Endodermal cell (in vitro differentiated cells): ENCODE results near the gene N4BP2L2. TPM values are rescaled to one million over a fixed set of nuclear protein-coding genes. Genes with fewer than 3 reads are reported as not detected.

Source experiments
- DNase-seq: peaks from one replicate; pipeline ENCODE4 v3.0.0-alpha.2; 2017
- H3K27ac ChIP-seq: 2 replicates; pipeline ENCODE4 v1.5.1; 2013; ENCODE audit warnings: mild to moderate bottlenecking, low read depth, low read length, moderate library complexity
- H3K27me3 ChIP-seq: 2 replicates; pipeline ENCODE4 v1.6.1; 2013; ENCODE audit warnings: mild to moderate bottlenecking, low read length, moderate library complexity; ENCODE audit not compliant: insufficient read depth, control insufficient read depth, poor library complexity, severe bottlenecking
- H3K36me3 ChIP-seq: 2 replicates; pipeline ENCODE4 v1.7.0; 2013; ENCODE audit warnings: mild to moderate bottlenecking, low read length, moderate library complexity; ENCODE audit not compliant: control insufficient read depth, insufficient read depth
- H3K4me1 ChIP-seq: one replicate; pipeline ENCODE4 v1.7.0; 2013; ENCODE audit warnings: low read length; ENCODE audit not compliant: control insufficient read depth, insufficient read depth
- H3K4me3 ChIP-seq: 2 replicates; pipeline ENCODE4 v1.5.1; 2013; ENCODE audit warnings: mild to moderate bottlenecking, low read length, moderate library complexity
- H3K9ac ChIP-seq: 2 replicates; pipeline ENCODE4 v1.6.1; 2013; ENCODE audit warnings: mild to moderate bottlenecking, low read length, moderate library complexity; ENCODE audit not compliant: poor library complexity, severe bottlenecking; ENCODE audit errors: extremely low read depth
- H3K9me3 ChIP-seq: 2 replicates; pipeline ENCODE4 v1.6.1; 2013; ENCODE audit warnings: mild to moderate bottlenecking, low read length, moderate library complexity; ENCODE audit not compliant: control insufficient read depth
- H3K27ac Mint-ChIP-seq: 2 replicates; pipeline ENCODE4 v1.8.0; 2020; ENCODE audit warnings: mixed read lengths
- H3K27me3 Mint-ChIP-seq: 2 replicates; pipeline ENCODE4 v1.8.0; 2021; ENCODE audit warnings: mild to moderate bottlenecking, mixed read lengths; ENCODE audit not compliant: insufficient read depth
- H3K36me3 Mint-ChIP-seq: 2 replicates; pipeline ENCODE4 v1.8.0; 2020; ENCODE audit warnings: low read depth, mixed read lengths
- H3K4me1 Mint-ChIP-seq: 2 replicates; pipeline ENCODE4 v1.8.0; 2020; ENCODE audit warnings: mixed read lengths
- H3K4me3 Mint-ChIP-seq: 2 replicates; pipeline ENCODE4 v1.8.0; 2020; ENCODE audit warnings: mild to moderate bottlenecking, moderate library complexity, mixed read lengths
- H3K9me3 Mint-ChIP-seq: 2 replicates; pipeline ENCODE4 v1.8.0; 2020; ENCODE audit warnings: mild to moderate bottlenecking, mixed read lengths
- CTCF ChIP-seq: fragments of 200-600 bp; sonication (generic); conservative IDR thresholded peaks from 2 replicates; pipeline ENCODE4 v1.5.0; 2021; ENCODE audit warnings: antibody characterized with exemption, mild to moderate bottlenecking
- WGBS, 2 experiments: methylation state at CpG; one replicate each; pipeline versions ENCODE4 v1.1.5 to v1.1.7; 2013; ENCODE audit warnings: missing lambda C conversion rate in 2 of 2, mixed read lengths in 1 of 2; ENCODE audit not compliant: insufficient coverage in 1 of 2, insufficient read length in 1 of 2; 5-methylcytosine and 5-hydroxymethylcytosine counted together
- total RNA-seq, 2 donors: library from RNA; stranded (reverse); fragmentation: NEBNext Ultra II Directional in 1 of 2; extraction: Animal tissue kit (Norgen Biotek cat#: 25700) in 1 of 2; gene quantifications; 2 replicates in 1 of 2; 3 replicates in 1 of 2; pipeline ENCODE4 v1.2.1, GENCODE V29; 2021

Gene N4BP2L2
- total RNA-seq, 2 donors from 2014 or later = 70.4 to 92.8 TPM

GRCh38 chr13:32453981-32454380 lies 84.6 kb downstream of the N4BP2L2 start:
- H3K27ac Mint-ChIP-seq = no peak overlapping the region
- H3K27ac ChIP-seq = no peak overlapping the region
- peaks cover 26% of the 10 kb centered on the region for H3K9me3 ChIP-seq
- no peak overlapping the region for H3K9ac ChIP-seq
- no peaks in the 10 kb centered on the region for H3K27me3 ChIP-seq
- H3K4me3 Mint-ChIP-seq = no peak overlapping the region
- peaks cover 23% of the 10 kb centered on the region for H3K9me3 Mint-ChIP-seq
- no peaks in the 10 kb centered on the region for H3K4me1 ChIP-seq
- H3K36me3 Mint-ChIP-seq = peaks cover 6% of the 10 kb centered on the region
- TF ChIP-seq CTCF = no peak
- H3K27me3 Mint-ChIP-seq = no peaks in the 10 kb centered on the region
- no peak overlapping the region for H3K4me3 ChIP-seq
- no peaks in the 10 kb centered on the region for H3K36me3 ChIP-seq
- WGBS, 2 experiments = no CpG with 5 or more reads among the region's 1 CpG
- no peak for DNase-seq
- H3K4me1 Mint-ChIP-seq = no peaks in the 10 kb centered on the region

- Histone ChIP-seq H3K36me3 (no peaks in the 10 kb centered on the region), H3K9me3 (peaks cover 4% of the 10 kb centered on the region), H3K27me3 (peaks cover 14% of the 10 kb centered on the region), H3K4me3 (no peak overlapping the region), H3K27ac (no peak overlapping the region), H3K9ac (no peak overlapping the region), H3K4me1 (peaks cover 6% of the 10 kb centered on the region)
- WGBS, 2 experiments = 100% methylated on average over 1 of the region's 1 CpG; no CpG with 5 or more reads in 1 of the 2 experiments
- H3K9me3 Mint-ChIP-seq = peaks cover 8% of the 10 kb centered on the region
- no peak overlapping the region for H3K27ac Mint-ChIP-seq
- no peak for DNase-seq
- H3K36me3 Mint-ChIP-seq = peaks cover 1% of the 10 kb centered on the region
- H3K27me3 Mint-ChIP-seq = peaks cover 5% of the 10 kb centered on the region
- no peak overlapping the region for H3K4me3 Mint-ChIP-seq
- no peak for TF ChIP-seq CTCF
- H3K4me1 Mint-ChIP-seq = peaks cover 22% of the 10 kb centered on the region
Observed at GRCh38 chr13:32448972-32449371, 89.6 kb downstream of the N4BP2L2 start.

- peaks cover 14% of the 10 kb centered on the region for H3K27me3 ChIP-seq
- H3K36me3 ChIP-seq = no peaks in the 10 kb centered on the region
- H3K27ac ChIP-seq = no peak overlapping the region
- no peak for TF ChIP-seq CTCF
- H3K27me3 Mint-ChIP-seq = peaks cover 9% of the 10 kb centered on the region
- peaks cover 4% of the 10 kb centered on the region for H3K9me3 ChIP-seq
- H3K9me3 Mint-ChIP-seq = peaks cover 8% of the 10 kb centered on the region
- DNase-seq = no peak
- H3K4me3 Mint-ChIP-seq = no peak overlapping the region
- no peak overlapping the region for H3K27ac Mint-ChIP-seq
- H3K4me3 ChIP-seq = no peak overlapping the region
- H3K9ac ChIP-seq = no peak overlapping the region
- peaks cover 22% of the 10 kb centered on the region for H3K4me1 Mint-ChIP-seq
- H3K4me1 ChIP-seq = peaks cover 6% of the 10 kb centered on the region
- H3K36me3 Mint-ChIP-seq = peaks cover 1% of the 10 kb centered on the region
Observed at GRCh38 chr13:32447894-32448623, 90.5 kb downstream of the N4BP2L2 start.
